HG03095 (cell line): ENCODE results near the gene SIL1.
"Not testable (repeated sequence)": the region's sequence is repeated elsewhere in the genome, so short reads cannot be mapped to it uniquely, and the experiment has no call there.

Experiments used
- ATAC-seq: cut with Tn5 transposase; IDR thresholded peaks from one replicate; pipeline ENCODE4 v1.9.1; 2021; ENCODE audit warnings: moderate library complexity; ENCODE audit not compliant: unreplicated experiment

Gene SIL1

GRCh38 chr5:139038613-139039305 lies 159.4 kb downstream of the SIL1 start:
- no peak for ATAC-seq

GRCh38 chr5:139037732-139038131 lies 160.4 kb downstream of the SIL1 start:
- no peak for ATAC-seq

- not testable (repeated sequence) for ATAC-seq
Measured at GRCh38 chr5:139036332-139036731, 161.8 kb downstream of the SIL1 start.

GRCh38 chr5:139027150-139027549 lies 171.0 kb downstream of the SIL1 start:
- ATAC-seq, result no peak

- ATAC-seq, result no peak
Measured at GRCh38 chr5:139025651-139026050, 172.5 kb downstream of the SIL1 start.

GRCh38 chr5:139023286-139023685 lies 174.9 kb downstream of the SIL1 start:
- no peak for ATAC-seq

- ATAC-seq, result no peak
Measured at GRCh38 chr5:139022528-139022927, 175.6 kb downstream of the SIL1 start.

GRCh38 chr5:139021346-139021745 lies 176.8 kb downstream of the SIL1 start:
- ATAC-seq, result no peak

GRCh38 chr5:139019880-139020279 lies 178.3 kb downstream of the SIL1 start:
- ATAC-seq, result no peak

GRCh38 chr5:139019211-139019610 lies 179.0 kb downstream of the SIL1 start:
- ATAC-seq, result no peak

GRCh38 chr5:139017624-139018023 lies 180.5 kb downstream of the SIL1 start:
- no peak for ATAC-seq

GRCh38 chr5:139016186-139016585 lies 182.0 kb downstream of the SIL1 start:
- no peak for ATAC-seq

- no peak for ATAC-seq
Measured at GRCh38 chr5:139014726-139015125, 183.4 kb downstream of the SIL1 start.

GRCh38 chr5:139012176-139012575 lies 186.0 kb downstream of the SIL1 start:
- ATAC-seq, result no peak

- ATAC-seq, result not testable (repeated sequence)
Measured at GRCh38 chr5:139011156-139011555, 187.0 kb downstream of the SIL1 start.

- no peak for ATAC-seq
Measured at GRCh38 chr5:139004374-139005307, 193.5 kb downstream of the SIL1 start.

- no peak for ATAC-seq
Measured at GRCh38 chr5:138999674-139000073, 198.5 kb downstream of the SIL1 start.

GRCh38 chr5:138998521-138998920 lies 199.6 kb downstream of the SIL1 start:
- no peak for ATAC-seq

GRCh38 chr5:138996120-138996519 lies 202.0 kb downstream of the SIL1 start:
- no peak for ATAC-seq

GRCh38 chr5:138990986-138991590 lies 207.1 kb downstream of the SIL1 start:
- no peak for ATAC-seq

GRCh38 chr5:138989720-138990119 lies 208.4 kb downstream of the SIL1 start:
- no peak for ATAC-seq
